ENCODE data around the gene SS18L1.

DNA sequence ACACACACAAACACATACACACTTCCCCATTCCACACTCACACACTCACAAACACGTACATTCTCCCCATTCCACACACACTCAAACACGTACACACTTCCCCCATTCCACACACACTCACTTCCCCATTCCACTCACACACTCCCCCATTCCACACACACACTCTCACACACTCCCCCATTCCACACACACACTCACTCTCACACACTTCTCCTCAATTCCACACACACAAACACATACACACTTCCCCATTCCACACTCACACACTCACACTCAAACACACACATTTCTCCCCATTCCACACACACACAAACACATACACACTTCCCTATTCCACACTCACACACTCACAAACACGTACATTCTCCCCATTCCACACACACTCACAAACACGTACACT is 86.1 kb downstream of the SS18L1 start:
- TF ChIP-seq, protein P1, sequence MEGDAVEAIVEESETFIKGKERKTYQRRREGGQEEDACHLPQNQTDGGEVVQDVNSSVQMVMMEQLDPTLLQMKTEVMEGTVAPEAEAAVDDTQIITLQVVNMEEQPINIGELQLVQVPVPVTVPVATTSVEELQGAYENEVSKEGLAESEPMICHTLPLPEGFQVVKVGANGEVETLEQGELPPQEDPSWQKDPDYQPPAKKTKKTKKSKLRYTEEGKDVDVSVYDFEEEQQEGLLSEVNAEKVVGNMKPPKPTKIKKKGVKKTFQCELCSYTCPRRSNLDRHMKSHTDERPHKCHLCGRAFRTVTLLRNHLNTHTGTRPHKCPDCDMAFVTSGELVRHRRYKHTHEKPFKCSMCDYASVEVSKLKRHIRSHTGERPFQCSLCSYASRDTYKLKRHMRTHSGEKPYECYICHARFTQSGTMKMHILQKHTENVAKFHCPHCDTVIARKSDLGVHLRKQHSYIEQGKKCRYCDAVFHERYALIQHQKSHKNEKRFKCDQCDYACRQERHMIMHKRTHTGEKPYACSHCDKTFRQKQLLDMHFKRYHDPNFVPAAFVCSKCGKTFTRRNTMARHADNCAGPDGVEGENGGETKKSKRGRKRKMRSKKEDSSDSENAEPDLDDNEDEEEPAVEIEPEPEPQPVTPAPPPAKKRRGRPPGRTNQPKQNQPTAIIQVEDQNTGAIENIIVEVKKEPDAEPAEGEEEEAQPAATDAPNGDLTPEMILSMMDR (conservative IDR thresholded peaks at IDR 0.05; ENCODE audit: low read depth, low read length) = no peak
- TF ChIP-seq EZH2phosphoT487 (IDR thresholded peaks at IDR 0.05; ENCODE audit: borderline replicate concordance, low read length) = no peak
- no peak for TF ChIP-seq EZH2 (IDR thresholded peaks at IDR 0.05; ENCODE audit: low read length, unreplicated experiment)
